Neural cell (in vitro differentiated cells): ENCODE measurements around the gene ZC3H4. TPM values are rescaled to one million over a fixed set of nuclear protein-coding genes. Genes with fewer than 3 reads are reported as not detected.

Experiments used
- H2AFZ ChIP-seq: fragments of 200-600, 300-800 bp; sonication (generic), shearing (Covaris generic); 2 replicates; pipeline ENCODE4 v1.6.0; 2014; ENCODE audit warnings: low read depth, mild to moderate bottlenecking, antibody characterized with exemption, low read length, moderate library complexity
- H3F3A ChIP-seq: fragments of 200-600 bp; shearing (Covaris generic); 2 replicates; pipeline ENCODE4 v1.6.1; 2016; ENCODE audit warnings: mild to moderate bottlenecking, moderate library complexity, mixed read lengths, antibody characterized with exemption, low read length; ENCODE audit not compliant: insufficient read depth, poor library complexity, severe bottlenecking
- H3K27ac ChIP-seq: fragments of 200-600, 300-800 bp; sonication (generic), shearing (Covaris generic); 2 replicates; pipeline ENCODE4 v1.5.1; 2014; ENCODE audit warnings: mild to moderate bottlenecking, low read length, moderate library complexity
- H3K27me3 ChIP-seq: fragments of 300-800, 200-600 bp; sonication (generic), shearing (Covaris generic); 2 replicates; pipeline ENCODE4 v1.6.0; 2014; ENCODE audit warnings: mild to moderate bottlenecking, low read depth, low read length, moderate library complexity; ENCODE audit not compliant: insufficient read depth
- H3K36me3 ChIP-seq: fragments of 300-800, 200-600 bp; sonication (generic), shearing (Covaris generic); 2 replicates; pipeline ENCODE4 v1.5.1; 2014; ENCODE audit warnings: mild to moderate bottlenecking, antibody characterized with exemption, low read length, moderate library complexity; ENCODE audit not compliant: insufficient read depth
- H3K4me2 ChIP-seq: fragments of 300-800, 200-600 bp; sonication (generic), shearing (Covaris generic); 2 replicates; pipeline ENCODE4 v1.6.0; 2014; ENCODE audit warnings: mild to moderate bottlenecking, low read length
- H3K4me3 ChIP-seq: fragments of 300-800, 200-600 bp; sonication (generic), shearing (Covaris generic); 2 replicates; pipeline ENCODE4 v1.5.1; 2014; ENCODE audit warnings: mild to moderate bottlenecking, low read length, moderate library complexity
- H3K79me2 ChIP-seq: fragments of 200-600 bp; shearing (Covaris generic); replicated peaks from 2 replicates; pipeline ENCODE4 v1.6.0; 2014; ENCODE audit warnings: mild to moderate bottlenecking, low read length, moderate library complexity; ENCODE audit not compliant: insufficient read depth
- H3K9ac ChIP-seq: fragments of 300-800, 200-600 bp; sonication (generic), shearing (Covaris generic); 2 replicates; pipeline ENCODE4 v1.6.1; 2016; ENCODE audit warnings: mild to moderate bottlenecking, low read length, mixed read lengths
- H3K9me2 ChIP-seq: fragments of 200-600 bp; shearing (Covaris generic); 2 replicates; pipeline ENCODE4 v1.6.1; 2016; ENCODE audit warnings: mild to moderate bottlenecking, low read length, mixed read lengths; ENCODE audit not compliant: insufficient read depth
- H3K9me3 ChIP-seq: fragments of 200-600, 300-800 bp; sonication (generic), shearing (Covaris generic); 2 replicates; pipeline ENCODE4 v1.6.1; 2016; ENCODE audit warnings: mild to moderate bottlenecking, mixed run types, low read length, moderate library complexity, mixed read lengths
- H4K20me1 ChIP-seq: fragments of 200-600 bp; shearing (Covaris generic); 2 replicates; pipeline ENCODE4 v1.6.1; 2016; ENCODE audit warnings: mild to moderate bottlenecking, mixed run types; ENCODE audit not compliant: insufficient read depth
- EP300 ChIP-seq: fragments of 450-650 bp; conservative IDR thresholded peaks from 2 replicates; pipeline ENCODE4 v1.6.1; 2014; ENCODE audit warnings: antibody characterized with exemption, mild to moderate bottlenecking, moderate library complexity; ENCODE audit not compliant: poor library complexity, severe bottlenecking
- EZH2 ChIP-seq: fragments of 200-600, 300-800 bp; shearing (Covaris generic), sonication (generic); IDR thresholded peaks from 2 replicates; pipeline ENCODE4 v1.6.1; 2014; ENCODE audit warnings: antibody characterized with exemption, low read length, borderline replicate concordance, mild to moderate bottlenecking; ENCODE audit not compliant: insufficient read depth, poor library complexity, severe bottlenecking
- MXI1 ChIP-seq: fragments of 450-650 bp; conservative IDR thresholded peaks from 2 replicates; pipeline ENCODE4 v1.6.1; 2014; ENCODE audit warnings: antibody characterized with exemption, mild to moderate bottlenecking; ENCODE audit not compliant: poor library complexity, severe bottlenecking
- POLR2AphosphoS5 ChIP-seq: IDR thresholded peaks from 2 replicates; pipeline ENCODE4 v1.6.1; 2012
- RAD21 ChIP-seq: fragments of 450-650 bp; conservative IDR thresholded peaks from 2 replicates; pipeline ENCODE4 v1.6.1; 2014; ENCODE audit warnings: antibody characterized with exemption, mild to moderate bottlenecking, moderate library complexity
- SMC3 ChIP-seq: fragments of 450-650 bp; conservative IDR thresholded peaks from 2 replicates; pipeline ENCODE4 v1.6.1; 2014; ENCODE audit warnings: antibody characterized with exemption, mild to moderate bottlenecking, moderate library complexity; ENCODE audit not compliant: poor library complexity
- TAF1 ChIP-seq: IDR thresholded peaks from 2 replicates; pipeline ENCODE4 v1.6.1; 2012; ENCODE audit warnings: low read depth
- polyA plus RNA-seq: library from polyadenylated mRNA; depleted of rRNA; stranded (reverse); fragments of >200 nt; gene quantifications from 2 replicates; pipeline ENCODE4 v1.2.3, GENCODE V29; 2014
- TF ChIP-seq, protein P1 (sequence below): IDR thresholded peaks from 2 replicates; pipeline ENCODE4 v1.6.1; 2012; ENCODE audit warnings: borderline replicate concordance
- TF ChIP-seq, protein P2 (sequence below): fragments of 450-650 bp; IDR thresholded peaks from 2 replicates; pipeline ENCODE4 v1.5.1; 2014; ENCODE audit warnings: antibody characterized with exemption, mild to moderate bottlenecking, moderate library complexity; ENCODE audit not compliant: poor library complexity, severe bottlenecking

Gene ZC3H4
- polyA plus RNA-seq, 1 donor from 2014 or later, result 5.1 TPM

DNA sequence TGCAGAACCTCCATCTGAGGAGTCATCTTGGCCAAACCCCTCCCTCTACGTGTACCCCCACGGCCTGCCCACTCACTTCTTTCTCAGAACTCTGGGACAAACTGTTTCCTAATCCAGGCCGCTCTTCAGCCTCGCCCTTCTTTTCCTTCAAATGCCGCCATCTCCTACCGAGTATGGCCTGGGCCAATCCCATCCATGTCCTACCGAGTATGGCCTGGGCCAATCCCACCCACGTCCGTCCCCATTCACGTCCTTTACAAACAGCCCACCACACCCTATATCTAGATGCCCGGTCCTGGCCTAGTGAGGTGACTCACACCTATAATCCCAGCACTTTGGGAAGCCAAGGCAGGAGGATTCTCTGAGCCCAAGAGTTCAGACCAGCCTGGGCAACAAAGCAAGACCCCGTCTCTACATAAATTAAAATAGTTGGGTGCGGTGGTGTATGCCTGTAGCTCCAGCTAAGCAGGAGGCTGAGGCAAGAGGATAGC lies 66.3 kb downstream of the ZC3H4 start:
- H3K9ac ChIP-seq, result peak overlapping the region; percentile 33
- peak overlapping the region; percentile 85 for H3K4me3 ChIP-seq
- peak overlapping the region; percentile 87 for H2AFZ ChIP-seq
- H3K79me2 ChIP-seq, result no peaks in the 10 kb centered on the region
- H3K27me3 ChIP-seq, result no peaks in the 10 kb centered on the region
- H3K4me2 ChIP-seq, result peak overlapping the region; percentile 41
- H3K9me3 ChIP-seq, result no peaks in the 10 kb centered on the region
- no peaks in the 10 kb centered on the region for H3K36me3 ChIP-seq
- H3F3A ChIP-seq, result no peaks in the 10 kb centered on the region
- H4K20me1 ChIP-seq, result no peaks in the 10 kb centered on the region
- TF ChIP-seq, protein P1, sequence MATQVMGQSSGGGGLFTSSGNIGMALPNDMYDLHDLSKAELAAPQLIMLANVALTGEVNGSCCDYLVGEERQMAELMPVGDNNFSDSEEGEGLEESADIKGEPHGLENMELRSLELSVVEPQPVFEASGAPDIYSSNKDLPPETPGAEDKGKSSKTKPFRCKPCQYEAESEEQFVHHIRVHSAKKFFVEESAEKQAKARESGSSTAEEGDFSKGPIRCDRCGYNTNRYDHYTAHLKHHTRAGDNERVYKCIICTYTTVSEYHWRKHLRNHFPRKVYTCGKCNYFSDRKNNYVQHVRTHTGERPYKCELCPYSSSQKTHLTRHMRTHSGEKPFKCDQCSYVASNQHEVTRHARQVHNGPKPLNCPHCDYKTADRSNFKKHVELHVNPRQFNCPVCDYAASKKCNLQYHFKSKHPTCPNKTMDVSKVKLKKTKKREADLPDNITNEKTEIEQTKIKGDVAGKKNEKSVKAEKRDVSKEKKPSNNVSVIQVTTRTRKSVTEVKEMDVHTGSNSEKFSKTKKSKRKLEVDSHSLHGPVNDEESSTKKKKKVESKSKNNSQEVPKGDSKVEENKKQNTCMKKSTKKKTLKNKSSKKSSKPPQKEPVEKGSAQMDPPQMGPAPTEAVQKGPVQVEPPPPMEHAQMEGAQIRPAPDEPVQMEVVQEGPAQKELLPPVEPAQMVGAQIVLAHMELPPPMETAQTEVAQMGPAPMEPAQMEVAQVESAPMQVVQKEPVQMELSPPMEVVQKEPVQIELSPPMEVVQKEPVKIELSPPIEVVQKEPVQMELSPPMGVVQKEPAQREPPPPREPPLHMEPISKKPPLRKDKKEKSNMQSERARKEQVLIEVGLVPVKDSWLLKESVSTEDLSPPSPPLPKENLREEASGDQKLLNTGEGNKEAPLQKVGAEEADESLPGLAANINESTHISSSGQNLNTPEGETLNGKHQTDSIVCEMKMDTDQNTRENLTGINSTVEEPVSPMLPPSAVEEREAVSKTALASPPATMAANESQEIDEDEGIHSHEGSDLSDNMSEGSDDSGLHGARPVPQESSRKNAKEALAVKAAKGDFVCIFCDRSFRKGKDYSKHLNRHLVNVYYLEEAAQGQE, result no peak
- TF ChIP-seq POLR2AphosphoS5 (no peak), SMC3 (no peak), RAD21 (no peak), MXI1 (no peak), EP300 (no peak), EZH2 (no peak), TAF1 (no peak)
- TF ChIP-seq, protein P2, sequence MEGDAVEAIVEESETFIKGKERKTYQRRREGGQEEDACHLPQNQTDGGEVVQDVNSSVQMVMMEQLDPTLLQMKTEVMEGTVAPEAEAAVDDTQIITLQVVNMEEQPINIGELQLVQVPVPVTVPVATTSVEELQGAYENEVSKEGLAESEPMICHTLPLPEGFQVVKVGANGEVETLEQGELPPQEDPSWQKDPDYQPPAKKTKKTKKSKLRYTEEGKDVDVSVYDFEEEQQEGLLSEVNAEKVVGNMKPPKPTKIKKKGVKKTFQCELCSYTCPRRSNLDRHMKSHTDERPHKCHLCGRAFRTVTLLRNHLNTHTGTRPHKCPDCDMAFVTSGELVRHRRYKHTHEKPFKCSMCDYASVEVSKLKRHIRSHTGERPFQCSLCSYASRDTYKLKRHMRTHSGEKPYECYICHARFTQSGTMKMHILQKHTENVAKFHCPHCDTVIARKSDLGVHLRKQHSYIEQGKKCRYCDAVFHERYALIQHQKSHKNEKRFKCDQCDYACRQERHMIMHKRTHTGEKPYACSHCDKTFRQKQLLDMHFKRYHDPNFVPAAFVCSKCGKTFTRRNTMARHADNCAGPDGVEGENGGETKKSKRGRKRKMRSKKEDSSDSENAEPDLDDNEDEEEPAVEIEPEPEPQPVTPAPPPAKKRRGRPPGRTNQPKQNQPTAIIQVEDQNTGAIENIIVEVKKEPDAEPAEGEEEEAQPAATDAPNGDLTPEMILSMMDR, result no peak
- H3K9me2 ChIP-seq, result no peaks in the 10 kb centered on the region
- H3K27ac ChIP-seq, result peak overlapping the region; percentile 80

DNA sequence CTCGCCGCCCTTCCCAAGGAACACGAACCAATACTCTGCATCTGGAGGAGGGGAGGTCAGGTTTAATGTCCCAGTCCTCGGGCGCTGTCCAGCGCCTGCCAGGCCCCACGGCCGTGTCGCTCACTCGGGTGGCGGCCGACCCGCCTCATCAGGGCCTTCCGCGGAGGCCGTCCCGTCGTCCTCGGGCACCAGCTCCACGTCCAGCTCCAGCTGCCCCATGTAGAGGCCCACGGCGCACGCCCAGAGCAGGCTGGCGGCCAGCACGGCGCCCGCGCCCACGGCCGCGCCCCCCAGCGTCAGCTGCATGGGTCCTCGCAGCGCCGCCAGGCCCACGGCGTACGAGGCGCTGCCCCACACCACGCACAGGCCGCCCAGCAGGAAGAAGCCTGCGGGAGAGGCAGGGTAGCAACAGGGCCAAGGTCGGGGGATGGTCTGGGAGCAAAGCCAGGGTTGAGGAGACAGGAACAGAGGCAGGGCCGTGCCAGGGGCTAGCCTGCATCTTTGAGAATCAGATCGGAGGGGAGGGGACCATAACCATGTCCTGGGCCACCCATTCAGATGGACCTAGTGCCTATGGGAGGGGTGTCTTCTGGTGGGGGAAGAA lies 67.6 kb downstream of the ZC3H4 start:
- H3K27ac ChIP-seq, result no peak overlapping the region
- no peaks in the 10 kb centered on the region for H3K79me2 ChIP-seq
- H3K27me3 ChIP-seq, result no peaks in the 10 kb centered on the region
- no peak overlapping the region for H2AFZ ChIP-seq
- no peak overlapping the region for H3K4me2 ChIP-seq
- H3K9ac ChIP-seq, result no peak overlapping the region
- H3K9me3 ChIP-seq, result no peaks in the 10 kb centered on the region
- TF ChIP-seq EZH2 (no peak), POLR2AphosphoS5 (no peak), SMC3 (no peak), TAF1 (no peak), RAD21 (no peak), EP300 (no peak)
- no peaks in the 10 kb centered on the region for H3K36me3 ChIP-seq
- no peaks in the 10 kb centered on the region for H4K20me1 ChIP-seq
- no peaks in the 10 kb centered on the region for H3K9me2 ChIP-seq
- H3F3A ChIP-seq, result no peaks in the 10 kb centered on the region
- H3K4me3 ChIP-seq, result no peak overlapping the region
